Measurements from ENCODE around the gene POU3F3.
A peak's percentile ranks its signal among the peaks of the same experiment; 100 is the strongest.

POU3F3 gene

DNA sequence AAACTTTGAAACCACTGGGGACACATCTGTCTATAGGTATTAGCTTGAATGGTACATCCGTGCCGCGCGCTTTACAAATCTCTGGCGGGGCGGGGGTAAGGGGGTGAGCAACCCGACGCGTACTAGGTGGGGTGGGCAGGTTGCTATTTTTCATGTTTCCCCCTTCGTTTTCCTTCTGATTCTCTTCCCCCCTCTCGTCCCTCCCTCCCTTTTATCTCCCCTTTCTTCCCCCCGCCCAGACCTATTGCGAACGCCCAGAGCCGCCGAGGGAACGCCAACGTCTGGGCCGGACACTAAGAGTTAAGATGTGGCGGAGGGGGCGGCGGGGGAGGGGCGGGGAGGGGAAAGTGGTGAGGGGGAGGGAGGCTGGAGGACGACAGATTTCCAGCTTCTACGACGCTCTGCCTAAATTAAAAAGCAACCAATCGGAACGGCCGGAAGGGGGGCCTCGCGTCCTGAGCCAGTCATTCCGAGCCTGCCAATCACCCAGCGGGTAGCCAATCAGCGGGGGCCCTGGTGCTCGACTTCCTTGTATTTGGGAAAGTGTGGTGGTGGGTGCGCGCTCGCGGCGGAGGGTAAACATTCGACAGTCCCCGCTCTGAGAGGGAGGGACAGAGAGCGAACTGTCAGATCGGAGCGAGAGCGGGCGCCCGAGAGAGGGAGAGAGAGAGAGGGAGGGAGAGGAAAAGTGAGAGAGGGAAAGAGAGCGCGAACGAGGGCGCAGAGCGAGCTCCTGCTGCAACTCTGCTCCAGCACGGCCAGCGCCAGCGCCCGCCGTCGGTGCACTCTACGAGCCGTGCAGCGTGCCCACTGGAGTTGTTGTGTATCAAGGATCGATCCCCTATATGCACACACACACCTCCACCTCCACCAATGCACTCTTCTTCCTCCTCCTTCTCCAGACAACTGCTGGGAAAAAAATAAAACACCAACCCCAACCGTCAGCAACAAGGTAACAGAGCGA lies at the start of gene POU3F3:
TSS of gene POU3F3 (plus strand) at position 582 of the 964 bp plus-strand sequence. CDS start 1,396 bp downstream, outside the sequence.
- no peaks in the 10 kb centered on the region for H3K36me3 ChIP-seq
- intact Hi-C loops (cut with DNase I; ENCODE audit: low total_unique reads), result no loop called here
- H3K27me3 ChIP-seq, result peaks cover 9 to 82% of the 10 kb centered on the region in 2 donors
- TF ChIP-seq, protein P1, sequence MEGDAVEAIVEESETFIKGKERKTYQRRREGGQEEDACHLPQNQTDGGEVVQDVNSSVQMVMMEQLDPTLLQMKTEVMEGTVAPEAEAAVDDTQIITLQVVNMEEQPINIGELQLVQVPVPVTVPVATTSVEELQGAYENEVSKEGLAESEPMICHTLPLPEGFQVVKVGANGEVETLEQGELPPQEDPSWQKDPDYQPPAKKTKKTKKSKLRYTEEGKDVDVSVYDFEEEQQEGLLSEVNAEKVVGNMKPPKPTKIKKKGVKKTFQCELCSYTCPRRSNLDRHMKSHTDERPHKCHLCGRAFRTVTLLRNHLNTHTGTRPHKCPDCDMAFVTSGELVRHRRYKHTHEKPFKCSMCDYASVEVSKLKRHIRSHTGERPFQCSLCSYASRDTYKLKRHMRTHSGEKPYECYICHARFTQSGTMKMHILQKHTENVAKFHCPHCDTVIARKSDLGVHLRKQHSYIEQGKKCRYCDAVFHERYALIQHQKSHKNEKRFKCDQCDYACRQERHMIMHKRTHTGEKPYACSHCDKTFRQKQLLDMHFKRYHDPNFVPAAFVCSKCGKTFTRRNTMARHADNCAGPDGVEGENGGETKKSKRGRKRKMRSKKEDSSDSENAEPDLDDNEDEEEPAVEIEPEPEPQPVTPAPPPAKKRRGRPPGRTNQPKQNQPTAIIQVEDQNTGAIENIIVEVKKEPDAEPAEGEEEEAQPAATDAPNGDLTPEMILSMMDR (IDR thresholded peaks at IDR 0.05), result no peak
- H3K9me3 ChIP-seq, result no peaks in the 10 kb centered on the region
- peaks cover 0 to 52% (median 38%) of the 10 kb centered on the region in 4 donors for H3K4me1 ChIP-seq
- peak; percentile 58 to 85 for DNase-seq
- H3K27ac ChIP-seq, result no peak within 1 kb of the TSS
- peak within 1 kb of the TSS; percentile 47 to 54 for H3K4me3 ChIP-seq

DNA sequence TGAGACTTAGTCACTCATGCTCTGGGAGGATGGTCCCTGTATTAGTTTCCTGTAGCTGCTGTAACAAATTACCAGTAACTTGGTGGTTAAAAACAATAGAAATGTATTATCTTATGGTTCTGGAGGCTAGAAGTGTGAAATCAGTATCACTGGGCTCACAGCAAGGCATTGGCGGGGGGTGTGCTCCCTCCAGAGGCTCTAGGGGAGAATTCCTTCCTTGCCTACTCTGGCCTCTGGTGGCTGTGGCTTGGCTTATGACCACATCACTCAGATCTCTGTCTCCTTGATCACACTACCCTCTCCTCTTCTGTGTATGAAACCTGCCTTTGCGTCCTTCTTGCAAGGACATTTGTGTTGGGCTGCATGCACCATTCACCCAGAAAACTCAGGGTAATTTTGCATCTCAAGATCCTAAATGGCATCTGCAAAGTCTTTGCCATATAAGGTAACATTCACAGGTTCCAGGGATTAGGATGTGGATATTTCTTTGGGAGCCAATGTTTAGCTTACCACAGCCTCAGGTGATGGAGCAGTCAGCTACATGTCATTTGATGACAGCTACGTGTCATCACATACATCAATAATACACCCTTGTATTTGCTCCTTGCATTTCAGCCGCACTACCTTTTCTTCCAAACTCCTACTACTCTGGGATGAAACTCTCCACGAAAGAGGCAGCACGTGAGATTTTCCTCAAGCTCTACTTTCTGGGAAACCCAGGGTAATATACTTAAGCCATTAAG lies 49.6 kb upstream of the POU3F3 start:
- no peaks in the 10 kb centered on the region for H3K27me3 ChIP-seq
- H3K36me3 ChIP-seq, result no peaks in the 10 kb centered on the region
- H3K27ac ChIP-seq, result no peak overlapping the region
- DNase-seq, result no peak
- intact Hi-C loops (cut with DNase I; ENCODE audit: low total_unique reads), result no loop called here
- no peak overlapping the region for H3K4me3 ChIP-seq
- H3K4me1 ChIP-seq, result no peaks in the 10 kb centered on the region
- TF ChIP-seq, protein P1 (IDR thresholded peaks at IDR 0.05), result no peak
- H3K9me3 ChIP-seq, result no peaks in the 10 kb centered on the region

DNA sequence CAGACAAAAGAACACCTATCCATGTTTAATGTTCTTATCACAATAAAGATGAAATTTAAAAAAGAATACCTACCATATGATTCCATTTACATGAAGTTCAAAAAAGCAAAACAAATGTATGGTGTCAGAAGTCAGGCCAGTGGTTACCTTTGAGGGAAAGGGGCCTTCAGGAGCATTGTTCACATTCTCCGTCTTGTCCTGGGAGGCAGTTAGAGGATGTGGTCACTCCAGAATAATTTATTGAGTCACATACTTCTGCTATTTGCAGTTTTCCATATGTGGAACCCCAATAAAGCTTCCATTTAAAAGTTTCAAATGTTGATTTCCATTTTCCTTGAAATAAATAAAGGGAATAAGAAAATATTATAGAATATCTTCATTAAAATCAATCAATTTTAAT lies 41.6 kb upstream of the POU3F3 start:
- Histone ChIP-seq H3K27ac (no peak overlapping the region), H3K27me3 (no peaks in the 10 kb centered on the region), H3K9me3 (peaks cover 0 to 3% (median 0%) of the 10 kb centered on the region in 3 donors), H3K36me3 (no peaks in the 10 kb centered on the region), H3K4me1 (no peaks in the 10 kb centered on the region), H3K4me3 (no peak overlapping the region)
- TF ChIP-seq, protein P1 (IDR thresholded peaks at IDR 0.05), result no peak
- no peak for DNase-seq
- intact Hi-C loops (cut with DNase I; ENCODE audit: low total_unique reads), result no loop called here

DNA sequence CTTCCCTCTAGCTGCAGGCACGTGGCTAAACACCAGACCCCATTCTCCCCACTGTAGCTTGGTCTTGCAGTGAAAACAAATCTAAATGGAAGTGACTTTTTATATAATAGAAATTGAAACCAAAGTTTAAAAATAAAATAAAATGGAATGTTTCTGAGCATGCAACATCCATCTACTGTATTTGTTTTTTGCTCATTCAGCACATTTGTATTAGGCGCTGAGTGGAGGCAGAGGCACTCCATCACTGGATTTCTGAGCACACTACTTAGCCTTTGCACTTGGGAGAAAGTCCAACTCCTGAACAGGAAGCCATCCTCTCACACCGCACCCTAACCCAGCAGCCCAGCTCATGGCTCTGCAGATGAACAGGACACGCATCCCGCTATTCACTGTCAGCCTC lies 37.8 kb upstream of the POU3F3 start:
- TF ChIP-seq, protein P1 (IDR thresholded peaks at IDR 0.05), result no peak
- no peaks in the 10 kb centered on the region for H3K4me1 ChIP-seq
- H3K27me3 ChIP-seq, result no peaks in the 10 kb centered on the region
- no peak overlapping the region for H3K4me3 ChIP-seq
- DNase-seq, result no peak
- H3K36me3 ChIP-seq, result no peaks in the 10 kb centered on the region
- H3K9me3 ChIP-seq, result no peaks in the 10 kb centered on the region
- intact Hi-C loops (cut with DNase I; ENCODE audit: low total_unique reads), result no loop called here
- no peak overlapping the region for H3K27ac ChIP-seq

DNA sequence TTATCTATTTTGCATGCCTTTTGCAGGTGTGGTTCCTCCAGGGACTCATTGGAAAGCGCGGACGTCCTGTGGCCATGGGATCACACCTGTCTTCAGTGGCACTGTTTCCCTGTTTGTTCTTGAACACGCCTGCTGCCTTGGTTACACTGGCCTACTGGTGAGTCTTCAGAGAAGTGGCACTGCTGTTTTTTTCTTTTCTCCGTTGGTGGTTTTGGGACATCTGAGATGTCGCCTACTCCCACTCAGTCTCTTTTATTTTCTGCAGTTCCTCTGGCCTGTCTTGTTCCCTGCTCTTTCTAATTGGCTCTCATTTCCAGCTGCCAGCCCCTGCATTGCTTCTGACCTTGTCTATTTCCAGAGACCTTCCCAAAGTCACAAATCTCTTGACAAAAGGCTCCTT lies 35.7 kb upstream of the POU3F3 start:
- Histone ChIP-seq H3K36me3 (no peaks in the 10 kb centered on the region), H3K27ac (no peak overlapping the region), H3K9me3 (no peaks in the 10 kb centered on the region), H3K4me1 (no peaks in the 10 kb centered on the region), H3K27me3 (no peaks in the 10 kb centered on the region), H3K4me3 (no peak overlapping the region)
- intact Hi-C loops (cut with DNase I; ENCODE audit: low total_unique reads), result no loop called here
- TF ChIP-seq, protein P1 (IDR thresholded peaks at IDR 0.05), result no peak
- no peak for DNase-seq

Measured in tibial artery (tissue), 4 donors.